ENCODE results near the gene MFN2. TPM values are rescaled to one million over a fixed set of nuclear protein-coding genes. Genes with fewer than 3 reads are reported as not detected.

Gene MFN2
- total RNA-seq, 1 donor from 2014 or later = 71.4 TPM

DNA sequence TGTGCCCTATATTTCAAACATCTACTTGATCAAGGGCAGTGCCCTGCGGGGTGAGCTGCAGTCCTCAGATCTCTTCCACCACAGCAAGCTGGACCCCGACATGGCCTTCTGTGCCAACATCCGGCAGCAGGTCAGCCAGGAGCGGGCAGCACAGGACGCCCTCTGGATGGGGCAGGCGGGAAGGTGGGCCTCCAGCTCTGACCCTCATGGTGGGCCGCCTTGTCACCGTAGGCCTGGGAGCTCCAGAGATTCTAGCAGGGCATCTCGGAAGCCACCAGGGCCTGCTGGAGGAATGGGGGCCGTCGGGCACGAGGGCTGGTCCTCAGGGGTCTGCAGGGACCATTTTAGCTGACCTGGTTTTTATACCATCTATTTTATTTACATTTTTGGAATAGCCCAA lies 15.6 kb upstream of the MFN2 start:
- no peak overlapping the region for H3K4me3 Mint-ChIP-seq
- no peak for DNase-seq (ENCODE audit: extremely low spot score, unreplicated experiment)
- H3K27me3 Mint-ChIP-seq = no peaks in the 10 kb centered on the region
- H3K9me3 Mint-ChIP-seq = no peaks in the 10 kb centered on the region
- H3K36me3 Mint-ChIP-seq = peaks cover 4% of the 10 kb centered on the region
- H3K27ac Mint-ChIP-seq = no peak overlapping the region
- H3K4me1 Mint-ChIP-seq (ENCODE audit: unreplicated experiment) = no peaks in the 10 kb centered on the region
- TF ChIP-seq, protein P1, sequence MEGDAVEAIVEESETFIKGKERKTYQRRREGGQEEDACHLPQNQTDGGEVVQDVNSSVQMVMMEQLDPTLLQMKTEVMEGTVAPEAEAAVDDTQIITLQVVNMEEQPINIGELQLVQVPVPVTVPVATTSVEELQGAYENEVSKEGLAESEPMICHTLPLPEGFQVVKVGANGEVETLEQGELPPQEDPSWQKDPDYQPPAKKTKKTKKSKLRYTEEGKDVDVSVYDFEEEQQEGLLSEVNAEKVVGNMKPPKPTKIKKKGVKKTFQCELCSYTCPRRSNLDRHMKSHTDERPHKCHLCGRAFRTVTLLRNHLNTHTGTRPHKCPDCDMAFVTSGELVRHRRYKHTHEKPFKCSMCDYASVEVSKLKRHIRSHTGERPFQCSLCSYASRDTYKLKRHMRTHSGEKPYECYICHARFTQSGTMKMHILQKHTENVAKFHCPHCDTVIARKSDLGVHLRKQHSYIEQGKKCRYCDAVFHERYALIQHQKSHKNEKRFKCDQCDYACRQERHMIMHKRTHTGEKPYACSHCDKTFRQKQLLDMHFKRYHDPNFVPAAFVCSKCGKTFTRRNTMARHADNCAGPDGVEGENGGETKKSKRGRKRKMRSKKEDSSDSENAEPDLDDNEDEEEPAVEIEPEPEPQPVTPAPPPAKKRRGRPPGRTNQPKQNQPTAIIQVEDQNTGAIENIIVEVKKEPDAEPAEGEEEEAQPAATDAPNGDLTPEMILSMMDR (conservative IDR thresholded peaks at IDR 0.05) = no peak

DNA sequence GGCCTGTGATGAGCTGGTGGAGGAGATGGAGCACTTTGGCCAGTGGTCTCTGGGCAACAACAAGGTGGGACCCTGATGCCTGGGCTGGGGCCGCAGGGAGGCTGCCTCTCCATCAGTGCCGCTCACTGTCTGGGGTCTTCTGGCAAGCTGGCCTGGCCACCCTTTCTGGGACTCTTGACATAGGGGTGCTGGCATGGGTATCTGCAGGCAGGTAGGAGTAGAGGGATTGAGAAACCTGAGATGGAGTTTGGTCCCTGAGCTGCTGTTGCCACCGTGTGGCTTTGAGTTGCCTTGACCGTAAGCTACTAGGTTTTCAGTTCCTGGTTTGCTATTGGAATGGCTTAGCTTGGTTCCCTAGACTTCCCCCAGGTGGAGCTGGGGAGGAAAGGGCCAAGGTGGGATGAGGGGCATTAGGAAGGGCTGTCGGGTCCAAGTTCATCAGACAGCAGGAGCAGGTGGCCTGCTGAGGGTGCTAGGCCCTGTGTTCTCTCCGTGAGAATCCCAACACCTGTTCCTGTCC lies 13.2 kb upstream of the MFN2 start:
- no peaks in the 10 kb centered on the region for H3K27me3 Mint-ChIP-seq
- DNase-seq (ENCODE audit: extremely low spot score, unreplicated experiment) = no peak
- H3K4me1 Mint-ChIP-seq (ENCODE audit: unreplicated experiment) = no peaks in the 10 kb centered on the region
- TF ChIP-seq, protein P1 (conservative IDR thresholded peaks at IDR 0.05) = peak; percentile 59
- peak overlapping the region; percentile 80 for H3K27ac Mint-ChIP-seq
- no peaks in the 10 kb centered on the region for H3K9me3 Mint-ChIP-seq
- peaks cover 4% of the 10 kb centered on the region for H3K36me3 Mint-ChIP-seq
- H3K4me3 Mint-ChIP-seq = no peak overlapping the region

DNA sequence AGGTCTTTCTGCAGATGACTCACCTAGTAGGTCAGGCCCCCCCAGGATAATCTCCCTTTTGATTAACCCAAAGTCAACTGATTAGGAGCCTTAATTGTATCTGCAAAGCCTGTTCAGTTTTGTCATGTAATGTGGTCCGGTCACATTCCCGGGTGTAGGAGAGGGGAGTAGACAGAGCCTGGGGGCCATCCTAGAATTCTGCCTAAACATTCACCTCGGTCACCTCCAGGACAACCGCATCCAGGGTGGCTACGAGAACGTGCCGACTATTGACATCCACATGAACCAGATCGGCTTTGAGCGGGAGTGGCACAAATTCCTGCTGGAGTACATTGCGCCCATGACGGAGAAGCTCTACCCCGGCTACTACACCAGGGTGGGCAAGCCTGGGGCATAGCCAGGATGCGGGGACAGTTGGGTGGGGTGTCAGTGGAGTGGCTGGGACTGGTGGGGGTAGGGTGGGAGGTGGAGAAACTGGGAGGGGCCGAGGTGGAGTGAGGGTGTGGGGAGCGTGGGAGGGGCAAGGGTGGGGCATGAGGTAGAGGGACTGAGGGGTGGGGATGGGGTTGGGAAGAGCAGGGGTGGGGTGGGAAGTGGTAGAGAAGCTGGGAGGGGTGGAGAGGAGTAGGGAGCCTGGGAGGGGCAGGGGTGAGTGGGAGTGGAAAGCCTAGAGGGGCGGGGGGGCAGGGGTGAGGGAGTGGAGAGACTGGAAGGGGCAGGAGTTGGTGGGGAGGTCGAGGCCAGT lies 9.6 kb upstream of the MFN2 start:
- no peaks in the 10 kb centered on the region for H3K9me3 Mint-ChIP-seq
- peak overlapping the region; percentile 96 for H3K27ac Mint-ChIP-seq
- H3K4me3 Mint-ChIP-seq = peak overlapping the region; percentile 68
- H3K36me3 Mint-ChIP-seq = peaks cover 8% of the 10 kb centered on the region
- no peaks in the 10 kb centered on the region for H3K27me3 Mint-ChIP-seq
- TF ChIP-seq, protein P1 (conservative IDR thresholded peaks at IDR 0.05) = no peak
- H3K4me1 Mint-ChIP-seq (ENCODE audit: unreplicated experiment) = no peaks in the 10 kb centered on the region
- no peak for DNase-seq (ENCODE audit: extremely low spot score, unreplicated experiment)

DNA sequence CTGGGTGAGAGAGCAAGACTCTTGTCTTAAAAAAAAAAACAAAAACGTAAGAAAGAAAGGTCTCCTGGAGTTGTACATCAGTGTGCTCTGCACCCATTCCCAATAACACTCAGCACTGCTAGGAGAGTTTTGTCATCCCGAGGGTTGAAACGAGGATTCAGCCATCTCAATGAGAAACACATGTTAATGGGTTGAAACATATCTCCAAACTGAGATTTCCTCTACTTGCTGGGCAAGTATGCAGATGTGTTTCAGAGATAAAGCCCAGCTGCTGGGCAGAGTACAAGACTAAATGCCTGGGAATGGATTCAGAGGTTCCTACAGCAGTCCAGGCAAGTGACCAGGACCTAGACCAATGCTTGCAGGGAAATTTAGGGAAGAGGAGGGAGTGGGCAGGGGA lies 2.6 kb upstream of the MFN2 start:
- Mint-ChIP-seq H3K36me3 (peaks cover 4% of the 10 kb centered on the region), H3K4me1 (ENCODE audit: unreplicated experiment) (peaks cover 21% of the 10 kb centered on the region), H3K4me3 (peak overlapping the region; percentile 77), H3K27me3 (no peaks in the 10 kb centered on the region), H3K9me3 (no peaks in the 10 kb centered on the region), H3K27ac (peak overlapping the region; percentile 85)
- TF ChIP-seq, protein P1 (conservative IDR thresholded peaks at IDR 0.05) = no peak
- no peak for DNase-seq (ENCODE audit: extremely low spot score, unreplicated experiment)

DNA sequence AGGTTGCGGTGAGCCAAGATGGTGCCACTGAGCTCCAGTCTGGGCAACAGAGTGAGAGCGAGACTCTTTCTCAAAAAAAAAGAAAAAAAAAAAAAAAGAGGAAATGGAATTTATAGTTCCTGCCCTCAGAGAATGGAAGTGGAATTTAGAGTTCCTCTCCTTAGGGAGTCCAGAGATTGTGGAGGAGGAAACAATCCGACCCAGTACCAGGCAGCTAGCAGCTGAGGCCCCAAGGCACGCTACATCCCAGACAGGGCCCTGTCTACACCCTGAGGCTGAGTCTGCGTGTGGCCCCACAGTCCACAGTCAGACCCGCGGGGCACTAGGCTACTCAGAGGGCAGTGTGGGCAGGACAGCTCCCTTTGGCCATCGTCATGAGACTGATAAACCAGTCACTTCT lies 1.9 kb upstream of the MFN2 start:
- no peak for DNase-seq (ENCODE audit: extremely low spot score, unreplicated experiment)
- no peaks in the 10 kb centered on the region for H3K27me3 Mint-ChIP-seq
- H3K9me3 Mint-ChIP-seq = no peaks in the 10 kb centered on the region
- H3K27ac Mint-ChIP-seq = peak overlapping the region; percentile 23
- peaks cover 4% of the 10 kb centered on the region for H3K36me3 Mint-ChIP-seq
- H3K4me3 Mint-ChIP-seq = peak overlapping the region; percentile 36
- H3K4me1 Mint-ChIP-seq (ENCODE audit: unreplicated experiment) = peaks cover 21% of the 10 kb centered on the region
- TF ChIP-seq, protein P1 (conservative IDR thresholded peaks at IDR 0.05) = no peak

Measured in type B pancreatic cell (in vitro differentiated cells).